Panc1 (cell line): ENCODE data around the gene TSHR. TPM values are rescaled to one million over a fixed set of nuclear protein-coding genes. Genes with fewer than 3 reads are reported as not detected.

ENCODE experiments used
- ATAC-seq: fragments of 200-7000 bp; cut with Tn5 transposase; 2 replicates; pipeline ENCODE4 v1.9.1; 2020; ENCODE audit warnings: mild to moderate bottlenecking, moderate library complexity
- BruUV-seq: library from RNA; stranded (reverse); fragments of 400-500 nt; replicated peaks from 2 replicates; lab custom pipeline; 2021; lab: Mats Ljungman, UMichigan
- CTCF ChIA-PET: fragments of 300-600 bp; sonication (Branson Sonifier 250); formaldehyde crosslinking; loops from one replicate; lab custom pipeline; 2022; ENCODE audit warnings: antibody characterized with exemption; lab: Charles Lee
- POLR2A ChIA-PET: fragments of 300-600 bp; sonication (Branson Sonifier 250); formaldehyde crosslinking; loops from one replicate; lab custom pipeline; 2022; ENCODE audit warnings: antibody characterized with exemption; lab: Charles Lee
- DNase-seq: peaks from one replicate; pipeline ENCODE4 v3.0.0-alpha.2; 2010; ENCODE audit warnings: low read depth, low spot score
- H3K27ac ChIP-seq: 2 replicates; pipeline ENCODE4 v1.5.1; 2011; ENCODE audit warnings: mild to moderate bottlenecking, low read length, inconsistent platforms
- H3K27me3 ChIP-seq: fragments of 200-500 bp; sonication (Bioruptor generic); 2 replicates; pipeline ENCODE4 v1.6.0; 2014; ENCODE audit warnings: low read length, inconsistent platforms; ENCODE audit not compliant: control insufficient read depth, insufficient read depth
- H3K36me3 ChIP-seq: fragments of 200-500 bp; sonication (Bioruptor generic); 2 replicates; pipeline ENCODE4 v1.5.1; 2014; ENCODE audit warnings: inconsistent platforms, mild to moderate bottlenecking, low read length, moderate library complexity; ENCODE audit not compliant: control insufficient read depth, insufficient read depth
- H3K4me1 ChIP-seq: 2 replicates; pipeline ENCODE4 v1.5.1; 2011; ENCODE audit warnings: inconsistent platforms, mild to moderate bottlenecking, low read length, moderate library complexity; ENCODE audit not compliant: control insufficient read depth, insufficient read depth
- H3K4me3 ChIP-seq, 2 experiments: 2 replicates each; pipeline ENCODE4 v1.5.1; 2011 to 2012; ENCODE audit warnings: low read depth in 2 of 2, low read length in 2 of 2, mild to moderate bottlenecking in 2 of 2, inconsistent platforms in 1 of 2, moderate library complexity in 1 of 2
- H3K9me3 ChIP-seq: fragments of 200-500 bp; sonication (Bioruptor generic); 2 replicates; pipeline ENCODE4 v1.5.1; 2014; ENCODE audit warnings: low read depth, mild to moderate bottlenecking, inconsistent platforms, low read length, moderate library complexity; ENCODE audit not compliant: control insufficient read depth, insufficient read depth
- CTCF ChIP-seq: fragments of 450-650 bp; IDR thresholded peaks from 2 replicates; pipeline ENCODE4 v1.5.1; 2017; ENCODE audit warnings: mild to moderate bottlenecking
- POLR2AphosphoS5 ChIP-seq: IDR thresholded peaks from 2 replicates; pipeline ENCODE4 v1.6.1; 2012; ENCODE audit warnings: mild to moderate bottlenecking, low read depth, low read length, moderate library complexity
- REST ChIP-seq, 2 experiments: IDR thresholded peaks; 2 replicates each; pipeline ENCODE4 v1.6.1; 2011 to 2012; ENCODE audit warnings: low read depth in 2 of 2, control low read depth in 1 of 2, low read length in 1 of 2, mild to moderate bottlenecking in 1 of 2, moderate library complexity in 1 of 2; ENCODE audit not compliant: insufficient read depth in 1 of 2
- SIN3A ChIP-seq: IDR thresholded peaks from 2 replicates; pipeline ENCODE4 v1.6.1; 2012; ENCODE audit warnings: low read depth, mild to moderate bottlenecking, low read length, moderate library complexity, borderline replicate concordance; ENCODE audit not compliant: insufficient read depth
- TCF7L2 ChIP-seq: IDR thresholded peaks from 2 replicates; pipeline ENCODE4 v1.6.1; 2011; ENCODE audit warnings: mild to moderate bottlenecking, low read depth, low read length, inconsistent platforms
- in situ Hi-C: cut with HindIII; loops from 2 replicates; pipeline ENCODE4 v1.10.0; 2016; ENCODE audit warnings: low sequenced_read_pairs, low pct_unique_long_range_greater_than_20kb
- intact Hi-C: fragments of 100-400 bp; cut with micrococcal nuclease; formaldehyde crosslinking; loops from one replicate; pipeline ENCODE4 v1.10.0; 2022; ENCODE audit not compliant: unreplicated experiment
- total RNA-seq: library from RNA; stranded (reverse); gene quantifications from one replicate; pipeline ENCODE4 v1.2.1, GENCODE V29; 2021; ENCODE audit not compliant: unreplicated experiment

The TSHR gene
- total RNA-seq, 1 experiment from 2014 or later: not detected

- in situ Hi-C loops: no loop called here
- no peak for TF ChIP-seq TCF7L2
- TF ChIP-seq POLR2AphosphoS5: no peak
- TF ChIP-seq CTCF: no peak
- no peak for TF ChIP-seq SIN3A
- ATAC-seq (no peak), DNase-seq (no peak)
- POLR2A ChIA-PET: no interaction called here
- Histone ChIP-seq H3K4me3 (no peak overlapping the region), H3K36me3 (no peaks in the 10 kb centered on the region), H3K9me3 (no peaks in the 10 kb centered on the region), H3K4me1 (no peaks in the 10 kb centered on the region), H3K27me3 (no peaks in the 10 kb centered on the region), H3K27ac (no peak overlapping the region)
- BruUV-seq: no TSS peak
- CTCF ChIA-PET: no interaction called here
- intact Hi-C loops: no loop called here
These were observed 130.2 kb downstream of the TSHR start for GRCh38 chr14:81085596-81085995.

- DNase-seq (no peak), ATAC-seq (no peak)
- no peaks in the 10 kb centered on the region for H3K27me3 ChIP-seq
- no TSS peak for BruUV-seq
- ChIA-PET CTCF (no interaction called here), POLR2A (no interaction called here)
- H3K36me3 ChIP-seq: no peaks in the 10 kb centered on the region
- TF ChIP-seq POLR2AphosphoS5: no peak
- TF ChIP-seq CTCF: no peak
- TF ChIP-seq TCF7L2: no peak
- TF ChIP-seq SIN3A: no peak
- TF ChIP-seq REST (IDR thresholded peaks at IDR 0.05; ENCODE audit: insufficient read depth in 1 of 2, low read depth in 2 of 2, low read length in 1 of 2): no peak
- no peak overlapping the region for H3K4me3 ChIP-seq
- intact Hi-C loops (no loop called here), in situ Hi-C loops (no loop called here)
- no peaks in the 10 kb centered on the region for H3K4me1 ChIP-seq
- H3K9me3 ChIP-seq: no peaks in the 10 kb centered on the region
- no peak overlapping the region for H3K27ac ChIP-seq
These were observed 131.8 kb downstream of the TSHR start for GRCh38 chr14:81087230-81087629.
